ENCODE data around the gene FYB2. TPM values are rescaled to one million over a fixed set of nuclear protein-coding genes. Genes with fewer than 3 reads are reported as not detected.

The FYB2 gene
- polyA plus RNA-seq, 1 donor (not counting 4 experiments of a cell fraction or from before 2014, with no cell fraction given) = not detected

DNA sequence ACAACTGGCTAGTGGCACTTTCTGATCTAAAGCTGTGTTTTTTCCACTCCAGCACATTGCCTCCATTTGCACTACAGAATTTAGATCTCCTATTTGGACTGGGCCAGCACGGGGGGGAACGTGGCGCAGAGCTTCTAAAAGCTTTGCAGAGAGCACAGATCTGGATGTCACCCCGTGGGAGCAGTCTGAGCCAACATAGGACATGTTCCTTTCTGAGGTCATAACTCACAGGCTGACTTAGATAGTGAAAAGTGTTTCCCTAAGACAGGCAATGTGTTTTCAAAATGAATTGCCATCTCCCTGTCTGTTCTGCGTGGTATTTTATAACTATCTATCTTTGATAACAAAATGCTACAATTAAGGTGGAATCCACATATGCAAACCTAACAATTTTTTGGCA lies 31.7 kb upstream of the FYB2 start:
- no peaks in the 10 kb centered on the region for H3K9me1 ChIP-seq (ENCODE audit: control insufficient read depth, extremely low read depth, insufficient read depth, low read length)
- no peaks in the 10 kb centered on the region for H3K36me3 ChIP-seq (ENCODE audit: control insufficient read depth in 2 of 2, extremely low read depth in 1 of 2, insufficient read depth in 2 of 2, low read length in 2 of 2)
- no peak overlapping the region for H3K4me3 ChIP-seq (ENCODE audit: control insufficient read depth in 2 of 3, extremely low read depth in 1 of 3, insufficient read depth in 2 of 3, low read depth in 1 of 3, low read length in 3 of 3)
- no peak overlapping the region for H3K4me2 ChIP-seq (ENCODE audit: control insufficient read depth, extremely low read depth, insufficient read depth, low read depth, low read length)
- H3K27me3 ChIP-seq (ENCODE audit: control insufficient read depth, extremely low read depth, insufficient read depth, low read length) = no peaks in the 10 kb centered on the region
- H4K20me1 ChIP-seq (ENCODE audit: control insufficient read depth, extremely low read depth, insufficient read depth, low read length) = no peaks in the 10 kb centered on the region
- H3K27ac ChIP-seq (ENCODE audit: control insufficient read depth, insufficient read depth, low read length) = no peak overlapping the region
- no peaks in the 10 kb centered on the region for H3K79me2 ChIP-seq (ENCODE audit: control insufficient read depth, insufficient read depth, low read length)
- no peak overlapping the region for H3K9ac ChIP-seq (ENCODE audit: control insufficient read depth, extremely low read depth, insufficient read depth, low read length)
- H3K9me3 ChIP-seq (ENCODE audit: control insufficient read depth, low read depth, low read length) = no peaks in the 10 kb centered on the region
- no peak overlapping the region for H2AFZ ChIP-seq (ENCODE audit: control insufficient read depth, low read length)
- H3K4me1 ChIP-seq (ENCODE audit: control insufficient read depth, extremely low read depth, insufficient read depth, low read length) = no peaks in the 10 kb centered on the region
- DNase-seq (ENCODE audit: low read depth, low spot score) (no peak), FAIRE-seq (no peak)
- TF ChIP-seq, protein P1, sequence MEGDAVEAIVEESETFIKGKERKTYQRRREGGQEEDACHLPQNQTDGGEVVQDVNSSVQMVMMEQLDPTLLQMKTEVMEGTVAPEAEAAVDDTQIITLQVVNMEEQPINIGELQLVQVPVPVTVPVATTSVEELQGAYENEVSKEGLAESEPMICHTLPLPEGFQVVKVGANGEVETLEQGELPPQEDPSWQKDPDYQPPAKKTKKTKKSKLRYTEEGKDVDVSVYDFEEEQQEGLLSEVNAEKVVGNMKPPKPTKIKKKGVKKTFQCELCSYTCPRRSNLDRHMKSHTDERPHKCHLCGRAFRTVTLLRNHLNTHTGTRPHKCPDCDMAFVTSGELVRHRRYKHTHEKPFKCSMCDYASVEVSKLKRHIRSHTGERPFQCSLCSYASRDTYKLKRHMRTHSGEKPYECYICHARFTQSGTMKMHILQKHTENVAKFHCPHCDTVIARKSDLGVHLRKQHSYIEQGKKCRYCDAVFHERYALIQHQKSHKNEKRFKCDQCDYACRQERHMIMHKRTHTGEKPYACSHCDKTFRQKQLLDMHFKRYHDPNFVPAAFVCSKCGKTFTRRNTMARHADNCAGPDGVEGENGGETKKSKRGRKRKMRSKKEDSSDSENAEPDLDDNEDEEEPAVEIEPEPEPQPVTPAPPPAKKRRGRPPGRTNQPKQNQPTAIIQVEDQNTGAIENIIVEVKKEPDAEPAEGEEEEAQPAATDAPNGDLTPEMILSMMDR (optimal IDR thresholded peaks at IDR 0.05 in 1 of 3, IDR thresholded peaks at IDR 0.05 in 1 of 3, conservative IDR thresholded peaks at IDR 0.05 in 1 of 3; ENCODE audit: extremely low read depth in 1 of 3, insufficient read depth in 2 of 3, low read length in 3 of 3) = no peak
- TF ChIP-seq EZH2 (IDR thresholded peaks at IDR 0.05; ENCODE audit: low read length) = no peak
- dilution Hi-C loops (cut with MboI; ENCODE audit: extremely low pct_ligation_motif_present, low sequenced_read_pairs) = no loop called here

DNA sequence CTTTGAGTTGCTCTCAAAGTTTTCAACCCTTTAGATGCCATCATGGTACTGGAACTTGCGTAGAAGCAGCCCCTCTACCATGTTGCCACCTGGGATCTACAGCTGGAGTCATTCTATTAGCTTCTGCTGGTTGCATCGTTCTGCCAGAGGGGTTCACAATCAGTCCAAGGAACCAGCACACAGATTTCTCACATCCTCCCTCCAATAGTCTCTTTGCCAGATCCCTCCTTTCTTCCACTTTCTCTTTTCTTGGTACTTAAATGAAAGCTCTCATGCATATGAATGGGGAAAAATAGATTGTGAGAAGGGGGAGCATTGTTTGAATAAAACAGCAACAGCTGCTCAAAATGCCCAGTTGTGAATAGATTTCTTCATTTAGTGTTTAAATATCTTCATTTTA lies 31.2 kb upstream of the FYB2 start:
- no peaks in the 10 kb centered on the region for H3K4me1 ChIP-seq (ENCODE audit: control insufficient read depth, extremely low read depth, insufficient read depth, low read length)
- no peak overlapping the region for H3K27ac ChIP-seq (ENCODE audit: control insufficient read depth, insufficient read depth, low read length)
- H3K27me3 ChIP-seq (ENCODE audit: control insufficient read depth, extremely low read depth, insufficient read depth, low read length) = no peaks in the 10 kb centered on the region
- H2AFZ ChIP-seq (ENCODE audit: control insufficient read depth, low read length) = no peak overlapping the region
- no peaks in the 10 kb centered on the region for H3K9me3 ChIP-seq (ENCODE audit: control insufficient read depth, low read depth, low read length)
- FAIRE-seq (no peak), DNase-seq (ENCODE audit: low read depth, low spot score) (no peak)
- no peak overlapping the region for H3K4me3 ChIP-seq (ENCODE audit: control insufficient read depth in 2 of 3, extremely low read depth in 1 of 3, insufficient read depth in 2 of 3, low read depth in 1 of 3, low read length in 3 of 3)
- no peaks in the 10 kb centered on the region for H4K20me1 ChIP-seq (ENCODE audit: control insufficient read depth, extremely low read depth, insufficient read depth, low read length)
- TF ChIP-seq EZH2 (IDR thresholded peaks at IDR 0.05; ENCODE audit: low read length) = no peak
- TF ChIP-seq, protein P1 (optimal IDR thresholded peaks at IDR 0.05 in 1 of 3, IDR thresholded peaks at IDR 0.05 in 1 of 3, conservative IDR thresholded peaks at IDR 0.05 in 1 of 3; ENCODE audit: extremely low read depth in 1 of 3, insufficient read depth in 2 of 3, low read length in 3 of 3) = no peak
- no peaks in the 10 kb centered on the region for H3K36me3 ChIP-seq (ENCODE audit: control insufficient read depth in 2 of 2, extremely low read depth in 1 of 2, insufficient read depth in 2 of 2, low read length in 2 of 2)
- H3K4me2 ChIP-seq (ENCODE audit: control insufficient read depth, extremely low read depth, insufficient read depth, low read depth, low read length) = no peak overlapping the region
- H3K79me2 ChIP-seq (ENCODE audit: control insufficient read depth, insufficient read depth, low read length) = no peaks in the 10 kb centered on the region
- H3K9me1 ChIP-seq (ENCODE audit: control insufficient read depth, extremely low read depth, insufficient read depth, low read length) = no peaks in the 10 kb centered on the region
- dilution Hi-C loops (cut with MboI; ENCODE audit: extremely low pct_ligation_motif_present, low sequenced_read_pairs) = no loop called here
- H3K9ac ChIP-seq (ENCODE audit: control insufficient read depth, extremely low read depth, insufficient read depth, low read length) = no peak overlapping the region
